CD14-positive monocyte (primary cell): ENCODE results near the gene MYO1D. TPM values are rescaled to one million over a fixed set of nuclear protein-coding genes. Genes with fewer than 3 reads are reported as not detected.
A peak's percentile ranks its signal among the peaks of the same experiment; 100 is the strongest.

ENCODE experiments used
- DNase-seq, 3 donors: peaks; one replicate each; pipeline ENCODE4 v3.0.0-alpha.2; 2011 to 2022
- H2AFZ ChIP-seq: 2 replicates; pipeline ENCODE4 v1.6.0; 2012; ENCODE audit warnings: mild to moderate bottlenecking, low read depth, low read length, inconsistent platforms; ENCODE audit not compliant: insufficient read depth, poor library complexity, severe bottlenecking
- H3K27ac ChIP-seq, 2 donors: 1 replicate in 1 of 2; 2 replicates in 1 of 2; pipeline ENCODE4 v1.5.1; 2012 to 2013; ENCODE audit warnings: low read length in 2 of 2, control low read depth in 1 of 2, inconsistent platforms in 1 of 2, low read depth in 1 of 2, mild to moderate bottlenecking in 1 of 2
- H3K27me3 ChIP-seq, 2 donors: one replicate each; pipeline versions ENCODE4 v1.6.0 to v1.6.1; 2011 to 2013; ENCODE audit warnings: low read length in 2 of 2; ENCODE audit not compliant: control insufficient read depth in 2 of 2, insufficient read depth in 2 of 2
- H3K36me3 ChIP-seq, 2 donors: replicated peaks in 1 of 2; 1 replicate in 1 of 2; 2 replicates in 1 of 2; pipeline versions ENCODE4 v1.5.1 to v1.6.1; 2012 to 2013; ENCODE audit warnings: low read length in 2 of 2, control low read depth in 1 of 2, inconsistent platforms in 1 of 2, mild to moderate bottlenecking in 1 of 2; ENCODE audit not compliant: insufficient read depth in 2 of 2, control insufficient read depth in 1 of 2
- H3K4me1 ChIP-seq, 2 donors: 1 replicate in 1 of 2; 2 replicates in 1 of 2; pipeline versions ENCODE4 v1.5.1 to v1.6.1; 2012 to 2013; ENCODE audit warnings: low read length in 2 of 2, control low read depth in 1 of 2, inconsistent platforms in 1 of 2, mild to moderate bottlenecking in 1 of 2, moderate library complexity in 1 of 2; ENCODE audit not compliant: insufficient read depth in 2 of 2, control insufficient read depth in 1 of 2
- H3K4me2 ChIP-seq: replicated peaks from 2 replicates; pipeline ENCODE3; 2012; ENCODE audit warnings: low read length, moderate library complexity, mild to moderate bottlenecking; ENCODE audit not compliant: poor library complexity, severe bottlenecking; ENCODE audit errors: extremely low read depth
- H3K4me3 ChIP-seq, 3 experiments: fragments of 200-600 bp in 1 of 3; sonication (generic) in 1 of 3; replicated peaks in 1 of 3; 1 replicate in 2 of 3; 2 replicates in 1 of 3; pipeline ENCODE4 v1.5.1; 2011 to 2013; ENCODE audit warnings: low read length in 3 of 3, mild to moderate bottlenecking in 3 of 3, control low read depth in 2 of 3, low read depth in 2 of 3, inconsistent platforms in 1 of 3, moderate library complexity in 1 of 3
- H3K79me2 ChIP-seq: 2 replicates; pipeline ENCODE4 v1.6.0; 2012; ENCODE audit warnings: mild to moderate bottlenecking, control low read depth, inconsistent platforms, low read length, moderate library complexity; ENCODE audit not compliant: insufficient read depth
- H3K9ac ChIP-seq: 2 replicates; pipeline ENCODE4 v1.6.0; 2017; ENCODE audit warnings: low read length, mild to moderate bottlenecking; ENCODE audit not compliant: insufficient read depth, poor library complexity, severe bottlenecking
- H3K9me3 ChIP-seq, 2 donors: replicated peaks in 1 of 2; 1 replicate in 1 of 2; 2 replicates in 1 of 2; pipeline versions ENCODE4 v1.5.1 to v1.6.1; 2012 to 2013; ENCODE audit warnings: low read length in 2 of 2, control low read depth in 1 of 2; ENCODE audit not compliant: control insufficient read depth in 1 of 2, insufficient read depth in 1 of 2
- H4K20me1 ChIP-seq: 2 replicates; pipeline ENCODE4 v1.6.0; 2012; ENCODE audit warnings: mild to moderate bottlenecking, low read length, control low read depth, moderate library complexity; ENCODE audit not compliant: insufficient read depth
- H3K27ac Mint-ChIP-seq, 7 donors: one replicate each; pipeline ENCODE4 v1.8.0; 2020; ENCODE audit warnings: mild to moderate bottlenecking in 7 of 7, mixed read lengths in 7 of 7, moderate library complexity in 6 of 7, inconsistent platforms in 2 of 7
- H3K27me3 Mint-ChIP-seq, 3 donors: one replicate each; pipeline ENCODE4 v1.8.0; 2021 to 2022; ENCODE audit warnings: low read depth in 3 of 3, mild to moderate bottlenecking in 3 of 3, mixed read lengths in 3 of 3, moderate library complexity in 3 of 3, inconsistent platforms in 1 of 3
- H3K36me3 Mint-ChIP-seq, 2 donors: one replicate each; pipeline ENCODE4 v1.8.0; 2020; ENCODE audit warnings: mixed read lengths in 2 of 2, inconsistent platforms in 1 of 2, mild to moderate bottlenecking in 1 of 2
- H3K4me1 Mint-ChIP-seq: one replicate; pipeline ENCODE4 v1.8.0; 2020; ENCODE audit warnings: mild to moderate bottlenecking, mixed read lengths
- H3K4me3 Mint-ChIP-seq, 2 donors: one replicate each; pipeline ENCODE4 v1.8.0; 2020; ENCODE audit warnings: mild to moderate bottlenecking in 2 of 2, mixed read lengths in 2 of 2, moderate library complexity in 1 of 2
- H3K9me3 Mint-ChIP-seq, 7 donors: one replicate each; pipeline ENCODE4 v1.8.0; 2020 to 2022; ENCODE audit warnings: mixed read lengths in 7 of 7, mild to moderate bottlenecking in 6 of 7, moderate library complexity in 6 of 7, inconsistent platforms in 2 of 7
- WGBS: methylation state at CpG from one replicate; pipeline ENCODE4 v1.1.5; 2013; ENCODE audit warnings: missing lambda C conversion rate; ENCODE audit not compliant: insufficient coverage; 5-methylcytosine and 5-hydroxymethylcytosine counted together
- intact Hi-C, 2 donors: fragments of 100-400 bp; cut with micrococcal nuclease; formaldehyde crosslinking; loops; one replicate each; pipeline versions ENCODE4 v1.15.0 to v1.15.1; 2023
- polyA plus RNA-seq, 3 donors: library from polyadenylated mRNA; depleted of rRNA in 1 of 3; unstranded in 2 of 3; stranded (reverse) in 1 of 3; fragments of 300-500 nt in 2 of 3; fragments of >200 nt in 1 of 3; fragmentation: Illumina TruSeq in 2 of 3; gene quantifications; 1 replicate in 2 of 3; 2 replicates in 1 of 3; pipeline ENCODE4 v1.2.3, GENCODE V29; 2012 to 2021
- TF ChIP-seq, protein P1 (sequence below): fragments of 200-600 bp; IDR thresholded peaks from one replicate; pipeline ENCODE4 v1.8.0; 2022; ENCODE audit warnings: antibody characterized with exemption, mild to moderate bottlenecking

MYO1D gene
- polyA plus RNA-seq, 3 donors = 0.22 to 0.39 (median 0.26) TPM

DNA sequence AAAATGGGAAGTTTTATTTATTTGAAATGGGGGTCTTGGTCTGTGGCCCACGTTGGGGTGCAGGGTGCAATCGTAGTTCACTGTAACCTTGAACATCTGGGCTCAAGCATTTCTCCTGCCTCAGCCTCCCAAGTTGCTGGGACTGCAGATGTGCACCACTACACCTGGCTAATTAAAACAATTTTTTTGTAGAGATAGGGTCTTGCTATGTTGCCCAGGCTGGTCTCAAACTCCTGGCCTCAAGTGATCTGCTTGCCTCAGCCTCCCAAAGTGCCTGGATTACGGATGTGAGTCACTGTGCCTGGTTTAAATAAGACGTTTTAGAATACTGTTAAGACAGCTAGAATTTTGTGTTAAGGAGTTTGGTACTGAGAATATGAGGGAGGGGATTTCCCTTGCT lies 416.9 kb downstream of the MYO1D start:
- Mint-ChIP-seq H3K4me1 (no peaks in the 10 kb centered on the region), H3K27me3 (peaks cover 0 to 1% (median 0%) of the 10 kb centered on the region in 3 donors), H3K4me3 (no peak overlapping the region), H3K9me3 (peaks cover 0 to 2% (median 0%) of the 10 kb centered on the region in 7 donors), H3K36me3 (peaks cover 61 to 85% of the 10 kb centered on the region in 2 donors), H3K27ac (peak overlapping the region in 2 of 7 donors; percentile 9 to 35)
- DNase-seq = no peak
- H3K36me3 ChIP-seq = peaks cover 66 to 87% of the 10 kb centered on the region in 2 donors
- 83% methylated on average over 1 of the region's 4 CpGs for WGBS
- H3K79me2 ChIP-seq = peaks cover 11% of the 10 kb centered on the region
- H2AFZ ChIP-seq = no peak overlapping the region
- H3K27me3 ChIP-seq = no peaks in the 10 kb centered on the region
- peaks cover 46% of the 10 kb centered on the region for H4K20me1 ChIP-seq
- H3K9me3 ChIP-seq = no peaks in the 10 kb centered on the region
- no peak overlapping the region for H3K4me2 ChIP-seq
- intact Hi-C loops = loop anchor here in 1 of 2 donors (2.0 kb wide), 1 partner anchor 297 kb away; no protein-coding TSS in a partner anchor
- no peaks in the 10 kb centered on the region for H3K4me1 ChIP-seq
- H3K27ac ChIP-seq = peak overlapping the region in 1 of 2 donors; percentile 5
- no peak overlapping the region for H3K4me3 ChIP-seq
- H3K9ac ChIP-seq = no peak overlapping the region
- TF ChIP-seq, protein P1, sequence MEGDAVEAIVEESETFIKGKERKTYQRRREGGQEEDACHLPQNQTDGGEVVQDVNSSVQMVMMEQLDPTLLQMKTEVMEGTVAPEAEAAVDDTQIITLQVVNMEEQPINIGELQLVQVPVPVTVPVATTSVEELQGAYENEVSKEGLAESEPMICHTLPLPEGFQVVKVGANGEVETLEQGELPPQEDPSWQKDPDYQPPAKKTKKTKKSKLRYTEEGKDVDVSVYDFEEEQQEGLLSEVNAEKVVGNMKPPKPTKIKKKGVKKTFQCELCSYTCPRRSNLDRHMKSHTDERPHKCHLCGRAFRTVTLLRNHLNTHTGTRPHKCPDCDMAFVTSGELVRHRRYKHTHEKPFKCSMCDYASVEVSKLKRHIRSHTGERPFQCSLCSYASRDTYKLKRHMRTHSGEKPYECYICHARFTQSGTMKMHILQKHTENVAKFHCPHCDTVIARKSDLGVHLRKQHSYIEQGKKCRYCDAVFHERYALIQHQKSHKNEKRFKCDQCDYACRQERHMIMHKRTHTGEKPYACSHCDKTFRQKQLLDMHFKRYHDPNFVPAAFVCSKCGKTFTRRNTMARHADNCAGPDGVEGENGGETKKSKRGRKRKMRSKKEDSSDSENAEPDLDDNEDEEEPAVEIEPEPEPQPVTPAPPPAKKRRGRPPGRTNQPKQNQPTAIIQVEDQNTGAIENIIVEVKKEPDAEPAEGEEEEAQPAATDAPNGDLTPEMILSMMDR = no peak

- H4K20me1 ChIP-seq = peaks cover 50% of the 10 kb centered on the region
- intact Hi-C loops = no loop called here
- Mint-ChIP-seq H3K4me3 (no peak overlapping the region), H3K27ac (peak overlapping the region in 1 of 7 donors; percentile 0), H3K36me3 (peaks cover 66 to 88% of the 10 kb centered on the region in 2 donors), H3K27me3 (peaks cover 0 to 1% (median 0%) of the 10 kb centered on the region in 3 donors), H3K4me1 (no peaks in the 10 kb centered on the region), H3K9me3 (peaks cover 0 to 2% (median 0%) of the 10 kb centered on the region in 7 donors)
- peaks cover 71 to 88% of the 10 kb centered on the region in 2 donors for H3K36me3 ChIP-seq
- H3K27ac ChIP-seq = no peak overlapping the region
- TF ChIP-seq, protein P1 = no peak
- no peak overlapping the region for H2AFZ ChIP-seq
- no peak for DNase-seq
- H3K79me2 ChIP-seq = peaks cover 11% of the 10 kb centered on the region
- no peak overlapping the region for H3K9ac ChIP-seq
- H3K27me3 ChIP-seq = no peaks in the 10 kb centered on the region
- no peaks in the 10 kb centered on the region for H3K4me1 ChIP-seq
- no peaks in the 10 kb centered on the region for H3K9me3 ChIP-seq
- no peak overlapping the region for H3K4me3 ChIP-seq
- H3K4me2 ChIP-seq = no peak overlapping the region
Measured at GRCh38 chr17:32458371-32458770, 418.6 kb downstream of the MYO1D start.
